Measurements from ENCODE around the gene CGB8. TPM values are rescaled to one million over a fixed set of nuclear protein-coding genes. Genes with fewer than 3 reads are reported as not detected.

CGB8 gene
- total RNA-seq, 2 donors from 2014 or later: not detected

DNA sequence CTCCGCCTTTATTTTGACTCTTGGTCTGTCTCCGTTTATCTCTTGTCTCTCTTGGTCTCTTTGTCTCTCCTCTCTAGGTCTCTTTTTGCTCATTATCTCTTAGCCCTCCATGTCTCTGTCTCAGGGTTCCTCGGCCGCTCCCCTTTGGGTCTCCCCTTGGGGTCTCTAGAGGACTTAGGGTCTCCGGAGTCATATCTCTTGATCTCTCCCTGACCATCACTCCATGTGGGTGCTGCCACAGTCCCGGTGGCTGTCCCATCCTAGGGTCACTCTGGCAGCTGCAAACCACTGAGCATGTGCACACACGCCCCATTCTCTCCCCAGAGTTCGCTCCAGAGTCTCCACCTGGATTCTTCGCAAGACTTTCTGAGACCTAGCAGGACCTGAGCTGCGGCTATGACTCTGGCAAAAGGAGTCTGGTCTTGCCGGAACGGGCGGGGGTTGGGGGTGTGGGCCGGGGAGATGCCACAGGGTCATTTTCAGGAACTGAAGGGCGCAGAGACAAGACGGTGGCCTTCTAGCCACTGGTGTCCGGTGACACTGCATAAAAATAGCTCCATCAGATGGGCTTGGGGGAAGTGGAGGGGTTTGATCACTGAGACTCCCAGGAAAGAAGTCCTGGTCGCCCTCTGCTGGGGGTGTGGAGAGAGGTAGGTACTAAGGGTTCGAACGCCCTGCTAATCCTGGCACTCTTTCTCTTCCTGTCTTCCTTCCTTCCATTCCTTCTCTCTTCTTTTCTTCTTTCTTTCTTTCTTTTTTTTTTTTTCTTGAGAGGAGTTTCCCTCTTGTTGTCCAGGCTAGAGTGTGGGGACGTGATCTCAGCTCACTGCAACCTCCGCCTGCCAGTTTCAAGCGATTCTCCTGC is 24.8 kb upstream of the CGB8 start:
- WGBS: 48% methylated on average over 23 of the region's 23 CpGs
- Histone ChIP-seq H3K36me3 (no peaks in the 10 kb centered on the region), H3K4me3 (no peak overlapping the region), H3K27me3 (replicated peaks; ENCODE audit: insufficient read depth) (peaks cover 4% of the 10 kb centered on the region), H3K27ac (no peak overlapping the region), H3K9me3 (no peaks in the 10 kb centered on the region), H3K4me1 (replicated peaks) (no peaks in the 10 kb centered on the region)
- intact Hi-C loops (cut with DNase I): no loop called here
- TF ChIP-seq POLR2AphosphoS5 (IDR thresholded peaks at IDR 0.05): no peak
- TF ChIP-seq, protein P1, sequence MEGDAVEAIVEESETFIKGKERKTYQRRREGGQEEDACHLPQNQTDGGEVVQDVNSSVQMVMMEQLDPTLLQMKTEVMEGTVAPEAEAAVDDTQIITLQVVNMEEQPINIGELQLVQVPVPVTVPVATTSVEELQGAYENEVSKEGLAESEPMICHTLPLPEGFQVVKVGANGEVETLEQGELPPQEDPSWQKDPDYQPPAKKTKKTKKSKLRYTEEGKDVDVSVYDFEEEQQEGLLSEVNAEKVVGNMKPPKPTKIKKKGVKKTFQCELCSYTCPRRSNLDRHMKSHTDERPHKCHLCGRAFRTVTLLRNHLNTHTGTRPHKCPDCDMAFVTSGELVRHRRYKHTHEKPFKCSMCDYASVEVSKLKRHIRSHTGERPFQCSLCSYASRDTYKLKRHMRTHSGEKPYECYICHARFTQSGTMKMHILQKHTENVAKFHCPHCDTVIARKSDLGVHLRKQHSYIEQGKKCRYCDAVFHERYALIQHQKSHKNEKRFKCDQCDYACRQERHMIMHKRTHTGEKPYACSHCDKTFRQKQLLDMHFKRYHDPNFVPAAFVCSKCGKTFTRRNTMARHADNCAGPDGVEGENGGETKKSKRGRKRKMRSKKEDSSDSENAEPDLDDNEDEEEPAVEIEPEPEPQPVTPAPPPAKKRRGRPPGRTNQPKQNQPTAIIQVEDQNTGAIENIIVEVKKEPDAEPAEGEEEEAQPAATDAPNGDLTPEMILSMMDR (IDR thresholded peaks at IDR 0.05): no peak
- TF ChIP-seq POLR2A (IDR thresholded peaks at IDR 0.05): no peak
- no peak for DNase-seq (ENCODE audit: low spot score)

DNA sequence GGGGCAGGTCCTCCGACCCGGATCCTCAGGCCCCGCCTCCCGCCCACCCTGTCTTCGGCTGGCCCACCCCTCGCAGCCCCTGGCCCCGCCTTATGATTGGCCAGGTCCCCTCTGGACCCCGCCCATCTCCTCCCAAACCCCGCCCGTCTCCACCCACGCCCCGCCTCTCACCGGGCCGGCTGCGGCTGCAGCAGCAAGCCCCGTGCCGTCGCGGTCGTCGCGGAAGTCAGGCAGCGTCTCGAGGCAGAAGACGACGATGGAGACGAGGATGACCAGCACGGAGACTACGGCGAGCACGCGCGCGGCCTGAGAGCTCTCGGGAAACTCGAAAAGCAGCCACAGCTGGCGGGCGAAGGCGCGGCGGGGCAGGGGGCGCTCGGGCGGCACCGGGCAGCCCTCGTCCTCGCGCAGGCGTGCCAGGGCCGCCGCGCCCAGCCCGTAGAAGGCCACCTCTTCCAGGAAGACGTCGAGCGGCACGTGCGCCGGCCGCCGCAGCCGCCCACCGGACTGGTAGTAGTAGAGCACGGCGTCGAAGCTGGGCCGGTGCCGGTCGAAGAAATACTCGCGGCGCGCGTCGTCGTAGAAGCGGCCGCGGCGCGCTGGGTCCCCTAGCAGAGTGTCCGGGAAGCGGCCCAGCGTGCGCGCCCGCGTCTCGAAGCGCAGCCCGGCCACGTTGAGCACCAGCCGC is 23.1 kb upstream of the CGB8 start:
- TF ChIP-seq, protein P1 (IDR thresholded peaks at IDR 0.05): no peak
- TF ChIP-seq POLR2AphosphoS5 (IDR thresholded peaks at IDR 0.05): no peak
- TF ChIP-seq POLR2A (IDR thresholded peaks at IDR 0.05): no peak
- no peak overlapping the region for H3K4me3 ChIP-seq
- 4% methylated on average over 93 of the region's 93 CpGs for WGBS
- no peaks in the 10 kb centered on the region for H3K4me1 ChIP-seq (replicated peaks)
- H3K9me3 ChIP-seq: no peaks in the 10 kb centered on the region
- H3K27ac ChIP-seq: no peak overlapping the region
- no peaks in the 10 kb centered on the region for H3K36me3 ChIP-seq
- H3K27me3 ChIP-seq (replicated peaks; ENCODE audit: insufficient read depth): peaks cover 4% of the 10 kb centered on the region
- no peak for DNase-seq (ENCODE audit: low spot score)
- intact Hi-C loops (cut with DNase I): no loop called here

DNA sequence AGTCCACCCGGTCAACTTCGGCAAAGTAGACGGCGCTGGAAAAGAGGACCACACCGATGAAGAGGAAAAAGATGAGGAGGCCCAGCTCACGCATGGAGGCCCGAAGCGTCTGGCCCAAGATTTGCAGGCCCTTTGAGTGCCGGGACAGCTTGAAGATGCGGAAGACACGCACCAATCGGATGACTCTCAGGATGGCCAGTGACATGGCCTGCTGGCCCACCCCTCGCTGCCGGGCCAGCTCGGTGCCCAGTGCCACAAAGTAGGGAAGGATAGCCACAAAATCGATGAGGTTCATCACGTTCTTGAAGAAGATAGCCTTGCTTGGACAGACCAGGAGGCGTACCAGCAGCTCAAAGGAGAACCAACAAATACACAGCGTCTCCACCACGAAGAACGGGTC is 21.5 kb upstream of the CGB8 start:
- no peaks in the 10 kb centered on the region for H3K4me1 ChIP-seq (replicated peaks)
- no peak overlapping the region for H3K4me3 ChIP-seq
- TF ChIP-seq POLR2AphosphoS5 (IDR thresholded peaks at IDR 0.05): no peak
- TF ChIP-seq, protein P1 (IDR thresholded peaks at IDR 0.05): no peak
- TF ChIP-seq POLR2A (IDR thresholded peaks at IDR 0.05): no peak
- no peak overlapping the region for H3K27ac ChIP-seq
- intact Hi-C loops (cut with DNase I): no loop called here
- peaks cover 4% of the 10 kb centered on the region for H3K27me3 ChIP-seq (replicated peaks; ENCODE audit: insufficient read depth)
- no peak for DNase-seq (ENCODE audit: low spot score)
- no peaks in the 10 kb centered on the region for H3K36me3 ChIP-seq
- no peaks in the 10 kb centered on the region for H3K9me3 ChIP-seq
- WGBS: 97% methylated on average over 21 of the region's 21 CpGs

DNA sequence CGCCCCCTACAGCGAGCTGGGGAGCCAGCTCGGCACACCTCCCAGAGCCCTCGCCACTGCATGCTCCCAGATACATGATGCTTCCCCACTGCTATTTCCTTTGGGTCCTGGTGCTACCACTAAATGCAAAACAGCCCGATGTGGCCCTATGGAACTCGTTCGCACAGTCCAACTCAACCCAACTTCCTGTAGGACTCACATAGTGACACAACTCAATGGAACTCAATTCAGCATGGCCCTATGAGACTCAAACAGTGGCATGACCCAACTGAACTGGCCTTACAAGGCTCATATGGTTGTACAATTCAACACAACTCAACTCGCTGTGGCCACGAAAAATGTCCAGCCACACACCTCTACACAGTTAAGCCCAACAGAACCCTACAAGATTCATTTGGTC is 20.1 kb upstream of the CGB8 start:
- Histone ChIP-seq H3K27me3 (replicated peaks; ENCODE audit: insufficient read depth) (peaks cover 4% of the 10 kb centered on the region), H3K27ac (no peak overlapping the region), H3K4me1 (replicated peaks) (no peaks in the 10 kb centered on the region), H3K9me3 (no peaks in the 10 kb centered on the region), H3K36me3 (no peaks in the 10 kb centered on the region), H3K4me3 (no peak overlapping the region)
- TF ChIP-seq, protein P1 (IDR thresholded peaks at IDR 0.05): no peak
- TF ChIP-seq POLR2A (IDR thresholded peaks at IDR 0.05) (no peak), POLR2AphosphoS5 (IDR thresholded peaks at IDR 0.05) (no peak)
- intact Hi-C loops (cut with DNase I): no loop called here
- no peak for DNase-seq (ENCODE audit: low spot score)
- 96% methylated on average over 9 of the region's 9 CpGs for WGBS
